Measurements from ENCODE around the gene NID2. TPM values are rescaled to one million over a fixed set of nuclear protein-coding genes. Genes with fewer than 3 reads are reported as not detected.

Gene NID2
- total and polyA plus RNA-seq, 2 experiments from 2014 or later: 52.8 to 65.7 TPM

DNA sequence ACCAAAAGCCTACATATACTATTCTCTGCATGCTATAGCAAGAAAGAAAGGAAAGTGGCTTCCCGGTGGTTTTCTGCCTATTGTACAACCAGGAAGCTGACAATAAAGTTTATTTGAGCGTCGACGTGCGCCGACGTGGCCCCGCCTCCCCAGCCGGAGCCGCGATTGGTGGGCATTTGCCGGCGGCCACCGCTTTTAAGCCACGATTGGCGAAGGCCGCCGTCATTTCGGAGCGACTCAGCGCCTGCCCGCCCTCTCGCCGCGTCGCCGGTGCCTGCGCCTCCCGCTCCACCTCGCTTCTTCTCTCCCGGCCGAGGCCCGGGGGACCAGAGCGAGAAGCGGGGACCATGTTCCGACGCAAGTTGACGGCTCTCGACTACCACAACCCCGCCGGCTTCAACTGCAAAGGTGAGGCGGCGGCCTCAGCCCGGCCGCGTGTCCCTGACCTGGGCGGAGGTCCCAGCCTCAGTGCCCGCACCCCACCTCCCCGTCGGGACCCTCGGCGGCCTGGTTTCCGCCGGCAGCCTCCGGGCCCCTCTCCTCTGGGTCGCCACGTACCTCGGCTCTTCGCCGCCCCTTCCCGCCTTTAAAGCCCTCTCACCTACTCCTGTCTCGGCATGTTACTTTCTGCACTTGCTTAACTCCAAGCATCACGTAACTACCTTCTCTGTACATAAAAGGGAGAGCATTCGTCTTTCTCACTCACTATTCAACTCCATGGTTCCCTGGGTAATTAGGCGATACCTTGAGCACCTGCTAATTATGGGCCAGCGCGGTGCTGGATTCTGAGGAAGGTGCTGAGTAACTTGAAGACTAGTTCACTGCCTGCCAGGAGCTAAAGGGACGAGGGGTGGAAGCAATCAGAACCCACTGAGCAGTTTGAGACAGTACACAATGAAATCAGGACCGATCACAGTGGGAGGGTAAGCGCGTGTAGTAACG lies 79.3 kb downstream of the NID2 start, which contains the start of gene RTRAF:
Gene RTRAF, plus strand, starts transcription at position 254 of the 942 bp plus-strand sequence. Its CDS starts 94 bp downstream, at position 348.
- Histone ChIP-seq H3K27ac (peak within 1 kb of the TSS; percentile 91), H3K4me3 (peak within 1 kb of the TSS; percentile 83), H3K27me3 (no peaks in the 10 kb centered on the region), H2AFZ (peak within 1 kb of the TSS; percentile 91), H3K9me2 (replicated peaks; ENCODE audit: insufficient read depth) (no peaks in the 10 kb centered on the region), H3K79me2 (peaks cover 38% of the 10 kb centered on the region), H4K20me1 (ENCODE audit: insufficient read depth, poor library complexity, severe bottlenecking) (peaks cover 4% of the 10 kb centered on the region), H3K36me3 (replicated peaks; ENCODE audit: insufficient read depth, low read depth) (no peaks in the 10 kb centered on the region), H3K9me3 (ENCODE audit: low read depth) (no peaks in the 10 kb centered on the region), H3K4me2 (peak within 1 kb of the TSS; percentile 85), H3K4me1 (ENCODE audit: insufficient read depth) (peaks cover 15% of the 10 kb centered on the region)
- DNase-seq (ENCODE audit: low spot score): peak; percentile 96
- no peak for TF ChIP-seq EZH2phosphoT487 (IDR thresholded peaks at IDR 0.05; ENCODE audit: low read depth, severe bottlenecking, unreplicated experiment)
- TF ChIP-seq EZH2 (IDR thresholded peaks at IDR 0.05; ENCODE audit: borderline replicate concordance): no peak
- TF ChIP-seq CTCF (IDR thresholded peaks at IDR 0.05; ENCODE audit: poor library complexity): no peak
- 1% methylated on average over 69 of the region's 72 CpGs for WGBS (ENCODE audit: low lambda C conversion rate, missing lambda C conversion rate)

DNA sequence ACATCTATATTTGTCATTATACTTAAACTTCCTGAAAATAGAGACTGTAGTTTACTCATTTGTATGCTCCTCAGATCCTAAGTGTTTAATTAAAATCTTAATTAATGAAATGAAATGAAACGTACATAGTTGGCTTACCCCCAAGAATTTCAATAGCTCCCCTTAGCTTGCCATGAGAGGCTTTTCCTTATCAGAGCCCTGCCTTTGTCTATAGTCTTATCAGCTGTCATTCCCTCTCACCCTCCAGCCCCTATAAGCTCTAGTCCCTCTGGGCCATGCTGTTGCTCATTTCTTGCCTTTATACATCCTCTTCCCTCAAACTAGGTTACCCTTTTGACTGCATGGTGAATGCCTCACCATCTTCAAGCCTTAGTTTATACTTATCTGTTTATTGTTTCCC lies 80.6 kb downstream of the NID2 start:
- no peak for TF ChIP-seq CTCF (IDR thresholded peaks at IDR 0.05; ENCODE audit: poor library complexity)
- no peak for TF ChIP-seq EZH2 (IDR thresholded peaks at IDR 0.05; ENCODE audit: borderline replicate concordance)
- no peak for TF ChIP-seq EZH2phosphoT487 (IDR thresholded peaks at IDR 0.05; ENCODE audit: low read depth, severe bottlenecking, unreplicated experiment)
- no peaks in the 10 kb centered on the region for H3K9me3 ChIP-seq (ENCODE audit: low read depth)
- 38% methylated on average over 1 of the region's 1 CpG for WGBS (ENCODE audit: low lambda C conversion rate, missing lambda C conversion rate)

DNA sequence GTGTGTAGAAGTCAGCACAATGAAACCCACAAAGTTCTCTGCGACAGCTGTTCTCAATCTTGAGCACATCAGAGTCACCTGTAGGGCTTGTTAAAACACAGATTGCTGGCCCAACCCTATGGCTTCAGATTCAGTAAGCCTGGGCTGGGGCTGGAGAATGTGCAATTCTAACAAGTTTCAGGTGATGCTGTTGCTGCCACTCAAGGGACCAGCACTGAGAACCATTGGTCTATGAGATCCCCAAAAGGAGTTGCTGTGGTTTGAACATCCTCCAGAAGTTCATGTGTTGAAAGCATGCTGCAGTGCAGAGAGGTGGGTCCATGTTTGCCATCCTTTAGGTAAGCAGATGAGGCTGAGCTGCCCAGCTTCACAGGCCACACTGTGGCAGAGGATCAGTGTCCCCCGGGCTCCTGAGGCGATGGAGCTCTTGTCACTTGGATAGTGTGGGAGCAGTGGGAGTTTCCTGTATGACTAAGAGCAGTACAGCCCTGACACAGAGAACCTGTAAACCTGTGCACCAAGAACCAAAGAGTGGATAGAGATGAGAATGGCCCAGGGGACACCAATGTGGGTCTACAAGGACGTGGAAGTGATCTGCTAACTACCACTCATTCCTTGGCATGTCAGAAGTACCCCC lies 87.5 kb downstream of the NID2 start:
- H3K79me2 ChIP-seq: no peaks in the 10 kb centered on the region
- DNase-seq (ENCODE audit: low spot score): no peak
- no peaks in the 10 kb centered on the region for H3K9me3 ChIP-seq (ENCODE audit: low read depth)
- no peaks in the 10 kb centered on the region for H3K9me2 ChIP-seq (replicated peaks; ENCODE audit: insufficient read depth)
- no peak overlapping the region for H3K27ac ChIP-seq
- 92% methylated on average over 4 of the region's 4 CpGs for whole genome bisulfite sequencing (ENCODE audit: low lambda C conversion rate, missing lambda C conversion rate)
- H3K4me3 ChIP-seq: no peak overlapping the region
- no peak overlapping the region for H3K4me2 ChIP-seq
- H3K27me3 ChIP-seq: no peaks in the 10 kb centered on the region
- no peak overlapping the region for H2AFZ ChIP-seq
- H3K4me1 ChIP-seq (ENCODE audit: insufficient read depth): peaks cover 4% of the 10 kb centered on the region
- no peaks in the 10 kb centered on the region for H4K20me1 ChIP-seq (ENCODE audit: insufficient read depth, poor library complexity, severe bottlenecking)
- H3K36me3 ChIP-seq (replicated peaks; ENCODE audit: insufficient read depth, low read depth): no peaks in the 10 kb centered on the region
- no peak for TF ChIP-seq EZH2 (IDR thresholded peaks at IDR 0.05; ENCODE audit: borderline replicate concordance)
- no peak for TF ChIP-seq CTCF (IDR thresholded peaks at IDR 0.05; ENCODE audit: poor library complexity)
- no peak for TF ChIP-seq EZH2phosphoT487 (IDR thresholded peaks at IDR 0.05; ENCODE audit: low read depth, severe bottlenecking, unreplicated experiment)

More for the DNA sequence above, 80.6 kb downstream of the NID2 start:
- peak overlapping the region; percentile 76 for H3K27ac ChIP-seq
- no peaks in the 10 kb centered on the region for H3K36me3 ChIP-seq (replicated peaks; ENCODE audit: insufficient read depth, low read depth)
- peak overlapping the region; percentile 91 for H2AFZ ChIP-seq
- H3K4me1 ChIP-seq (ENCODE audit: insufficient read depth): peaks cover 15% of the 10 kb centered on the region
- H3K27me3 ChIP-seq: no peaks in the 10 kb centered on the region
- H3K4me2 ChIP-seq: peak overlapping the region; percentile 78
- no peak for DNase-seq (ENCODE audit: low spot score)
- no peaks in the 10 kb centered on the region for H3K9me2 ChIP-seq (replicated peaks; ENCODE audit: insufficient read depth)
- peaks cover 33% of the 10 kb centered on the region for H3K79me2 ChIP-seq
- no peak overlapping the region for H3K4me3 ChIP-seq
- peaks cover 4% of the 10 kb centered on the region for H4K20me1 ChIP-seq (ENCODE audit: insufficient read depth, poor library complexity, severe bottlenecking)
